Astrocyte (in vitro differentiated cells and primary cell): ENCODE results near the gene PRSS33.

Experiments used
- CTCF ChIP-seq: IDR thresholded peaks from 2 replicates; pipeline ENCODE4 v1.5.1; 2011; ENCODE audit warnings: low read depth, mild to moderate bottlenecking, inconsistent platforms, low read length, moderate library complexity; ENCODE audit not compliant: insufficient read depth
- EZH2 ChIP-seq: IDR thresholded peaks from 2 replicates; pipeline ENCODE4 v1.6.1; 2012; ENCODE audit warnings: mild to moderate bottlenecking, low read length, inconsistent platforms; ENCODE audit not compliant: insufficient read depth

- TF ChIP-seq CTCF (no peak), EZH2 (no peak)
Observed at GRCh38 chr16:2768403-2769089, 18.8 kb downstream of the PRSS33 start.
